ENCODE measurements around the gene CERS2. TPM values are rescaled to one million over a fixed set of nuclear protein-coding genes. Genes with fewer than 3 reads are reported as not detected.
A peak's percentile ranks its signal among the peaks of the same experiment; 100 is the strongest.

Gene CERS2, protein sequence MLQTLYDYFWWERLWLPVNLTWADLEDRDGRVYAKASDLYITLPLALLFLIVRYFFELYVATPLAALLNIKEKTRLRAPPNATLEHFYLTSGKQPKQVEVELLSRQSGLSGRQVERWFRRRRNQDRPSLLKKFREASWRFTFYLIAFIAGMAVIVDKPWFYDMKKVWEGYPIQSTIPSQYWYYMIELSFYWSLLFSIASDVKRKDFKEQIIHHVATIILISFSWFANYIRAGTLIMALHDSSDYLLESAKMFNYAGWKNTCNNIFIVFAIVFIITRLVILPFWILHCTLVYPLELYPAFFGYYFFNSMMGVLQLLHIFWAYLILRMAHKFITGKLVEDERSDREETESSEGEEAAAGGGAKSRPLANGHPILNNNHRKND
- 149 and 156 TPM in 2 replicates for total RNA-seq
- long read RNA-seq, transcript CERS2-205 (11 exons, 2,505 nt): major isoform, 54 of 73 reads
- long read RNA-seq, partial matches to known transcripts: 13 of 73 reads
- long read RNA-seq, other reads (novel, unspliced or antisense): 6 of 73 reads

DNA sequence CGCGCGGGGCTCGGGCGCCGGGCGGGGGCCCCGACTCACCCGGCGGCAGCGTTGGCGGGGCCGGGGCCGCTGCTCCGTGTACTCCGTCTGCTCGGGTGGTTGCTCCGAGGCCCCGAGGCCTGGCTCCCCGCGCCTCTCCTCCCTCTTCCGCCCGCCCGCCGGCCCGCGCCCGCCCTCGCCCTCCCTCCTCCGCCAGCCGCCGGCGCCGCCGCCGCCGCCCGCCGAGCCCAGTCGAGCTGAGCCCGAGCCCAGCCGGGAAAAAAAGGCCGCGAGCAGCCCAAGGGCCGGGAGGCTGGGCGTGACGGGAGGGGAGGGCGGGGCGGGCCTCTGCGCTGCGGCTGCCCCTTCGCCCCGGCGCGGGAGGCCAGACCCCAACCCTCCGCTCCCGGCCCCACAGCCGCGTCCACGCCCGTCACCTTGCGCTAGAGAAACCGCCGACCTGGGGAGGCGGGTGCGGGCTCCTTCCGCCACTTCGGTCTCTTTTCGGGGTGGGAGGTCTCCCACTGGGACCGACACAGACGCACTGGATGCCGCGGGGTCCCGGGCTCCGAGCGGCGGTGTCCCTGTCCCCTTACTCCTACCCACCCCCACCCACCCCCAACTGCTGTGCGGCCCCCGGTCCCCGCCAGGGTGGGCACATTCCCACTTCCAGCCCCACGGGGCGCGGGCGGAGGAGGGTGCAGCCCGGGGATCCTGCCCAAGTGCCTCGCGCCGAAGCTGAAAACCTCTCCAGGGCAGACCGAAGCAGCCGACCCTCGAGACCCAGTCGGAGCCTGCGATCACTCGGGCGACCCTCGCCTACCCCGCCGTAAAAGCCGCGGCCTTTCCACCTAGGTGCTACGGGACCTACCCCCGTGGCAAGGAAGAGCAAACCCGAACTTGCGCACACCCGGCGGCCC is at the start of gene CERS2:
CERS2 (minus strand) TSS at position 256 of the 899 bp plus-strand sequence. CDS start 5,745 bp downstream, outside the sequence.
- Mint-ChIP-seq H3K27ac (ENCODE audit: unreplicated experiment) (peak within 1 kb of the TSS; percentile 71), H3K9me3 (no peaks in the 10 kb centered on the region), H3K36me3 (ENCODE audit: low read depth) (no peaks in the 10 kb centered on the region), H3K27me3 (ENCODE audit: low read depth) (no peaks in the 10 kb centered on the region), H3K4me1 (peaks cover 64% of the 10 kb centered on the region), H3K4me3 (peak within 1 kb of the TSS; percentile 92)
- TF ChIP-seq, protein P1, sequence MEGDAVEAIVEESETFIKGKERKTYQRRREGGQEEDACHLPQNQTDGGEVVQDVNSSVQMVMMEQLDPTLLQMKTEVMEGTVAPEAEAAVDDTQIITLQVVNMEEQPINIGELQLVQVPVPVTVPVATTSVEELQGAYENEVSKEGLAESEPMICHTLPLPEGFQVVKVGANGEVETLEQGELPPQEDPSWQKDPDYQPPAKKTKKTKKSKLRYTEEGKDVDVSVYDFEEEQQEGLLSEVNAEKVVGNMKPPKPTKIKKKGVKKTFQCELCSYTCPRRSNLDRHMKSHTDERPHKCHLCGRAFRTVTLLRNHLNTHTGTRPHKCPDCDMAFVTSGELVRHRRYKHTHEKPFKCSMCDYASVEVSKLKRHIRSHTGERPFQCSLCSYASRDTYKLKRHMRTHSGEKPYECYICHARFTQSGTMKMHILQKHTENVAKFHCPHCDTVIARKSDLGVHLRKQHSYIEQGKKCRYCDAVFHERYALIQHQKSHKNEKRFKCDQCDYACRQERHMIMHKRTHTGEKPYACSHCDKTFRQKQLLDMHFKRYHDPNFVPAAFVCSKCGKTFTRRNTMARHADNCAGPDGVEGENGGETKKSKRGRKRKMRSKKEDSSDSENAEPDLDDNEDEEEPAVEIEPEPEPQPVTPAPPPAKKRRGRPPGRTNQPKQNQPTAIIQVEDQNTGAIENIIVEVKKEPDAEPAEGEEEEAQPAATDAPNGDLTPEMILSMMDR (conservative IDR thresholded peaks at IDR 0.05): no peak
- peak; percentile 68 for DNase-seq (ENCODE audit: low read depth, low spot score)

GRCh38 chr1:151013518-151013917 is 38.9 kb upstream of the CERS2 start:
- DNase-seq (ENCODE audit: low read depth, low spot score): no peak
- peaks cover 33% of the 10 kb centered on the region for H3K4me1 Mint-ChIP-seq
- TF ChIP-seq, protein P1 (conservative IDR thresholded peaks at IDR 0.05): no peak
- peak overlapping the region; percentile 11 for H3K27ac Mint-ChIP-seq (ENCODE audit: unreplicated experiment)
- H3K36me3 Mint-ChIP-seq (ENCODE audit: low read depth): no peaks in the 10 kb centered on the region
- peak overlapping the region; percentile 13 for H3K4me3 Mint-ChIP-seq
- H3K9me3 Mint-ChIP-seq: no peaks in the 10 kb centered on the region
- no peaks in the 10 kb centered on the region for H3K27me3 Mint-ChIP-seq (ENCODE audit: low read depth)

- no peak for DNase-seq (ENCODE audit: low read depth, low spot score)
- Mint-ChIP-seq H3K9me3 (no peaks in the 10 kb centered on the region), H3K4me3 (peak overlapping the region; percentile 13), H3K36me3 (ENCODE audit: low read depth) (no peaks in the 10 kb centered on the region), H3K27ac (ENCODE audit: unreplicated experiment) (no peak overlapping the region), H3K4me1 (peaks cover 39% of the 10 kb centered on the region), H3K27me3 (ENCODE audit: low read depth) (no peaks in the 10 kb centered on the region)
- TF ChIP-seq, protein P1 (conservative IDR thresholded peaks at IDR 0.05): no peak
These were observed 38.2 kb upstream of the CERS2 start for GRCh38 chr1:151012684-151013471.

- peaks cover 55% of the 10 kb centered on the region for H3K4me1 Mint-ChIP-seq
- H3K36me3 Mint-ChIP-seq (ENCODE audit: low read depth): no peaks in the 10 kb centered on the region
- TF ChIP-seq, protein P1 (conservative IDR thresholded peaks at IDR 0.05): no peak
- H3K27ac Mint-ChIP-seq (ENCODE audit: unreplicated experiment): no peak overlapping the region
- peak overlapping the region; percentile 72 for H3K4me3 Mint-ChIP-seq
- H3K9me3 Mint-ChIP-seq: no peaks in the 10 kb centered on the region
- no peak for DNase-seq (ENCODE audit: low read depth, low spot score)
- no peaks in the 10 kb centered on the region for H3K27me3 Mint-ChIP-seq (ENCODE audit: low read depth)
These were observed 36.7 kb upstream of the CERS2 start for GRCh38 chr1:151011154-151011850.

All from neural crest cell (in vitro differentiated cells).